SU-DHL-6 (cell line): ENCODE data around the gene GINS2.

ENCODE experiments used
- H2AFZ ChIP-seq: fragments of 200-600 bp; sonication (generic); 2 replicates; pipeline ENCODE4 v1.6.1; 2014; ENCODE audit warnings: low read depth, mild to moderate bottlenecking, moderate library complexity, mixed read lengths, antibody characterized with exemption, low read length; ENCODE audit not compliant: severe bottlenecking
- H3F3A ChIP-seq: fragments of 200-600 bp; shearing (Covaris generic); 2 replicates; pipeline ENCODE4 v1.6.0; 2016; ENCODE audit warnings: antibody characterized with exemption, mild to moderate bottlenecking; ENCODE audit not compliant: insufficient read depth
- H3K27ac ChIP-seq: fragments of 200-600 bp; sonication (generic); 2 replicates; pipeline ENCODE4 v1.5.1; 2016; ENCODE audit warnings: low read depth, mild to moderate bottlenecking, low read length, moderate library complexity, mixed read lengths
- H3K27me3 ChIP-seq: fragments of 200-600 bp; sonication (generic), shearing (Covaris generic); 2 replicates; pipeline ENCODE4 v1.6.0; 2014; ENCODE audit warnings: mild to moderate bottlenecking, low read length
- H3K36me3 ChIP-seq: fragments of 200-600 bp; sonication (generic); 2 replicates; pipeline ENCODE4 v1.6.1; 2014; ENCODE audit warnings: mild to moderate bottlenecking, low read length, mixed read lengths
- H3K4me2 ChIP-seq: fragments of 300-600, 200-600 bp; shearing (Covaris generic), sonication (generic); 2 replicates; pipeline ENCODE4 v1.6.0; 2014; ENCODE audit warnings: low read length, low read depth, mild to moderate bottlenecking; ENCODE audit not compliant: poor library complexity, severe bottlenecking
- H3K4me3 ChIP-seq: fragments of 200-600 bp; sonication (generic); 2 replicates; pipeline ENCODE4 v1.5.1; 2014; ENCODE audit warnings: antibody characterized with exemption, low read length, mild to moderate bottlenecking, mixed read lengths; ENCODE audit not compliant: insufficient read depth, poor library complexity, severe bottlenecking
- H3K79me2 ChIP-seq: fragments of 200-600 bp; sonication (generic); 2 replicates; pipeline ENCODE4 v1.6.1; 2014; ENCODE audit warnings: mild to moderate bottlenecking, low read length, moderate library complexity; ENCODE audit not compliant: insufficient read depth
- H3K9ac ChIP-seq: fragments of 200-600 bp; sonication (generic); 2 replicates; pipeline ENCODE4 v1.7.0; 2014; ENCODE audit warnings: mild to moderate bottlenecking, low read length
- H3K9me2 ChIP-seq: fragments of 200-600 bp; sonication (generic); replicated peaks from 2 replicates; pipeline ENCODE4 v1.6.1; 2014; ENCODE audit warnings: low read length; ENCODE audit not compliant: insufficient read depth
- H3K9me3 ChIP-seq: fragments of 200-600 bp; sonication (generic); 2 replicates; pipeline ENCODE4 v1.6.1; 2014; ENCODE audit warnings: low read length, mixed read lengths; ENCODE audit not compliant: insufficient read depth
- H4K20me1 ChIP-seq: fragments of 200-600 bp; sonication (generic); 2 replicates; pipeline ENCODE4 v1.6.1; 2014; ENCODE audit warnings: low read depth, mild to moderate bottlenecking, antibody characterized with exemption, low read length, moderate library complexity, mixed read lengths
- EZH2phosphoT487 ChIP-seq: fragments of 200-600 bp; sonication (generic), shearing (Covaris generic); conservative IDR thresholded peaks from 2 replicates; pipeline ENCODE4 v1.6.1; 2018; ENCODE audit warnings: mild to moderate bottlenecking, antibody characterized with exemption, low read length, moderate library complexity, mixed read lengths
- TF ChIP-seq, protein P1 (sequence below): fragments of 200-600 bp; sonication (generic); IDR thresholded peaks from one replicate; pipeline ENCODE4 v1.5.1; 2017; ENCODE audit warnings: antibody characterized with exemption, mild to moderate bottlenecking, low read length, moderate library complexity; ENCODE audit not compliant: insufficient read depth, poor library complexity, severe bottlenecking

The GINS2 gene

GRCh38 chr16:85704011-85704410 is 15.3 kb upstream of the GINS2 start:
- Histone ChIP-seq H3K36me3 (no peaks in the 10 kb centered on the region), H3K79me2 (no peaks in the 10 kb centered on the region), H3F3A (no peaks in the 10 kb centered on the region), H3K27ac (no peak overlapping the region), H2AFZ (no peak overlapping the region), H3K4me3 (no peak overlapping the region), H3K27me3 (no peaks in the 10 kb centered on the region), H3K9me3 (no peaks in the 10 kb centered on the region), H3K9ac (no peak overlapping the region), H3K9me2 (no peaks in the 10 kb centered on the region), H3K4me2 (no peak overlapping the region), H4K20me1 (no peaks in the 10 kb centered on the region)
- TF ChIP-seq, protein P1, sequence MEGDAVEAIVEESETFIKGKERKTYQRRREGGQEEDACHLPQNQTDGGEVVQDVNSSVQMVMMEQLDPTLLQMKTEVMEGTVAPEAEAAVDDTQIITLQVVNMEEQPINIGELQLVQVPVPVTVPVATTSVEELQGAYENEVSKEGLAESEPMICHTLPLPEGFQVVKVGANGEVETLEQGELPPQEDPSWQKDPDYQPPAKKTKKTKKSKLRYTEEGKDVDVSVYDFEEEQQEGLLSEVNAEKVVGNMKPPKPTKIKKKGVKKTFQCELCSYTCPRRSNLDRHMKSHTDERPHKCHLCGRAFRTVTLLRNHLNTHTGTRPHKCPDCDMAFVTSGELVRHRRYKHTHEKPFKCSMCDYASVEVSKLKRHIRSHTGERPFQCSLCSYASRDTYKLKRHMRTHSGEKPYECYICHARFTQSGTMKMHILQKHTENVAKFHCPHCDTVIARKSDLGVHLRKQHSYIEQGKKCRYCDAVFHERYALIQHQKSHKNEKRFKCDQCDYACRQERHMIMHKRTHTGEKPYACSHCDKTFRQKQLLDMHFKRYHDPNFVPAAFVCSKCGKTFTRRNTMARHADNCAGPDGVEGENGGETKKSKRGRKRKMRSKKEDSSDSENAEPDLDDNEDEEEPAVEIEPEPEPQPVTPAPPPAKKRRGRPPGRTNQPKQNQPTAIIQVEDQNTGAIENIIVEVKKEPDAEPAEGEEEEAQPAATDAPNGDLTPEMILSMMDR = no peak
- no peak for TF ChIP-seq EZH2phosphoT487

GRCh38 chr16:85699628-85700027 is 10.9 kb upstream of the GINS2 start:
- no peaks in the 10 kb centered on the region for H3K36me3 ChIP-seq
- no peaks in the 10 kb centered on the region for H3K9me3 ChIP-seq
- TF ChIP-seq, protein P1 = no peak
- no peak for TF ChIP-seq EZH2phosphoT487
- no peak overlapping the region for H3K27ac ChIP-seq
- no peaks in the 10 kb centered on the region for H4K20me1 ChIP-seq
- H3K4me3 ChIP-seq = no peak overlapping the region
- no peaks in the 10 kb centered on the region for H3K79me2 ChIP-seq
- no peaks in the 10 kb centered on the region for H3K27me3 ChIP-seq
- no peak overlapping the region for H3K4me2 ChIP-seq
- H3F3A ChIP-seq = no peaks in the 10 kb centered on the region
- no peaks in the 10 kb centered on the region for H3K9me2 ChIP-seq
- no peak overlapping the region for H2AFZ ChIP-seq
- H3K9ac ChIP-seq = no peak overlapping the region

GRCh38 chr16:85698935-85699558 is 10.3 kb upstream of the GINS2 start:
- no peak overlapping the region for H3K27ac ChIP-seq
- H3K4me2 ChIP-seq = no peak overlapping the region
- H3K4me3 ChIP-seq = no peak overlapping the region
- H4K20me1 ChIP-seq = no peaks in the 10 kb centered on the region
- H3K9ac ChIP-seq = no peak overlapping the region
- no peaks in the 10 kb centered on the region for H3F3A ChIP-seq
- TF ChIP-seq EZH2phosphoT487 = no peak
- TF ChIP-seq, protein P1 = no peak
- no peaks in the 10 kb centered on the region for H3K9me3 ChIP-seq
- no peaks in the 10 kb centered on the region for H3K36me3 ChIP-seq
- no peaks in the 10 kb centered on the region for H3K79me2 ChIP-seq
- no peaks in the 10 kb centered on the region for H3K9me2 ChIP-seq
- no peak overlapping the region for H2AFZ ChIP-seq
- H3K27me3 ChIP-seq = no peaks in the 10 kb centered on the region
